Thyroid gland (tissue), 4 donors: ENCODE data around the gene ACKR4.

ENCODE experiments used
- CTCF ChIP-seq, 6 experiments: fragments of 200-600 bp in 3 of 6; fragments of 450-650 bp in 3 of 6; sonication (generic) in 3 of 6; IDR thresholded peaks; one replicate each; pipeline ENCODE4 v1.5.1; 2016 to 2019; ENCODE audit warnings: antibody characterized with exemption in 6 of 6, mild to moderate bottlenecking in 2 of 6, inconsistent platforms in 1 of 6, moderate library complexity in 1 of 6
- POLR2A ChIP-seq, 2 donors: fragments of 450-650 bp; IDR thresholded peaks; one replicate each; pipeline ENCODE4 v1.6.1; 2017; ENCODE audit warnings: antibody characterized with exemption in 2 of 2, mild to moderate bottlenecking in 2 of 2, moderate library complexity in 1 of 2

- TF ChIP-seq POLR2A (IDR thresholded peaks at IDR 0.05): no peak
- TF ChIP-seq CTCF (IDR thresholded peaks at IDR 0.05): no peak
These were observed 2.1 kb upstream of the ACKR4 start for GRCh38 chr3:132595014-132595413.
